SK-N-SH (cell line): ENCODE results near the gene LCP2. TPM values are rescaled to one million over a fixed set of nuclear protein-coding genes. Genes with fewer than 3 reads are reported as not detected.

Source experiments
- CTCF ChIA-PET: fragments of 300-600, 350-600 bp; formaldehyde crosslinking; extraction: SDS; loops from one replicate; lab custom pipeline; 2021; lab: Yijun Ruan, JAX
- POLR2A ChIA-PET: fragments of 350-600 bp; sonication (Branson Sonifier 250); formaldehyde crosslinking; extraction: SDS; loops from one replicate; lab custom pipeline; 2020; ENCODE audit warnings: antibody characterized with exemption, inconsistent platforms; lab: Yijun Ruan, JAX
- DNase-seq: peaks from one replicate; pipeline ENCODE4 v3.0.0; 2012
- H2AFZ ChIP-seq: fragments of 200-600 bp; sonication (generic); 2 replicates; pipeline ENCODE4 v1.8.1; 2016; ENCODE audit warnings: antibody characterized with exemption, mild to moderate bottlenecking, low read depth
- H3F3A ChIP-seq: fragments of 200-600 bp; sonication (generic); replicated peaks from 2 replicates; pipeline ENCODE3; 2016; ENCODE audit warnings: antibody characterized with exemption, mild to moderate bottlenecking; ENCODE audit not compliant: insufficient read depth
- H3K27ac ChIP-seq, 2 experiments: fragments of 200-500 bp in 1 of 2; fragments of 200-600 bp in 1 of 2; sonication (Bioruptor generic) in 1 of 2; sonication (generic), shearing (Covaris generic) in 1 of 2; 2 replicates each; pipeline versions ENCODE4 v1.5.1 to v1.6.1; 2014 to 2016; ENCODE audit warnings: low read depth in 2 of 2, inconsistent platforms in 1 of 2, low read length in 1 of 2, mild to moderate bottlenecking in 1 of 2, mixed read lengths in 1 of 2
- H3K27me3 ChIP-seq: fragments of 200-600 bp; sonication (generic), shearing (Covaris generic); 2 replicates; pipeline ENCODE4 v1.6.1; 2016; ENCODE audit warnings: mixed run types; ENCODE audit not compliant: insufficient read depth
- H3K36me3 ChIP-seq, 2 experiments: fragments of 200-500 bp in 1 of 2; fragments of 200-600 bp in 1 of 2; sonication (Bioruptor generic) in 1 of 2; sonication (generic) in 1 of 2; replicated peaks in 1 of 2; 2 replicates each; pipeline versions ENCODE3 to v1.5.1; 2014 to 2016; ENCODE audit warnings: low read length in 1 of 2, mild to moderate bottlenecking in 1 of 2; ENCODE audit not compliant: insufficient read depth in 2 of 2, control insufficient read depth in 1 of 2
- H3K4me1 ChIP-seq, 2 experiments: fragments of 200-500 bp in 1 of 2; fragments of 200-600 bp in 1 of 2; sonication (Bioruptor generic) in 1 of 2; sonication (generic), shearing (Covaris generic) in 1 of 2; 2 replicates each; pipeline versions ENCODE4 v1.5.1 to v1.6.1; 2014 to 2016; ENCODE audit warnings: low read depth in 1 of 2, low read length in 1 of 2, mixed run types in 1 of 2; ENCODE audit not compliant: insufficient read depth in 2 of 2, control insufficient read depth in 1 of 2
- H3K4me2 ChIP-seq: fragments of 200-600 bp; sonication (generic), shearing (Covaris generic); 2 replicates; pipeline ENCODE4 v1.6.1; 2017; ENCODE audit warnings: mixed run types
- H3K4me3 ChIP-seq, 2 experiments: fragments of 200-500 bp in 1 of 2; fragments of 200-600 bp in 1 of 2; sonication (Bioruptor generic) in 1 of 2; sonication (generic), shearing (Covaris generic) in 1 of 2; 2 replicates each; pipeline versions ENCODE4 v1.5.1 to v1.8.1; 2014 to 2016; ENCODE audit warnings: low read depth in 2 of 2, inconsistent platforms in 1 of 2, low read length in 1 of 2, mild to moderate bottlenecking in 1 of 2, mixed read lengths in 1 of 2, moderate library complexity in 1 of 2
- H3K79me2 ChIP-seq: fragments of 200-600 bp; sonication (generic); 2 replicates; pipeline ENCODE4 v1.8.1; 2017; ENCODE audit warnings: mild to moderate bottlenecking; ENCODE audit not compliant: insufficient read depth
- H3K9ac ChIP-seq: fragments of 200-600 bp; sonication (generic); 2 replicates; pipeline ENCODE4 v1.6.1; 2017; ENCODE audit warnings: mixed run types
- H3K9me2 ChIP-seq: fragments of 200-600 bp; sonication (generic); 2 replicates; pipeline ENCODE4 v1.6.1; 2017; ENCODE audit warnings: mixed run types
- H3K9me3 ChIP-seq: fragments of 200-600 bp; sonication (generic); 2 replicates; pipeline ENCODE4 v1.6.1; 2017; ENCODE audit warnings: mixed run types, mild to moderate bottlenecking, moderate library complexity
- H4K20me1 ChIP-seq: fragments of 200-600 bp; sonication (generic); 2 replicates; pipeline ENCODE4 v1.6.1; 2017; ENCODE audit warnings: mild to moderate bottlenecking, mixed run types; ENCODE audit not compliant: insufficient read depth
- CHD2 ChIP-seq: fragments of 150-350 bp; IDR thresholded peaks from 2 replicates; pipeline ENCODE4 v1.6.1; 2018; ENCODE audit warnings: low read length; ENCODE audit not compliant: partially characterized antibody
- EZH2phosphoT487 ChIP-seq: fragments of 200-600 bp; sonication (generic); IDR thresholded peaks from 2 replicates; pipeline ENCODE4 v1.6.1; 2017; ENCODE audit warnings: low read depth, mixed run types, mild to moderate bottlenecking, antibody characterized with exemption, moderate library complexity, borderline replicate concordance
- FOXJ3 ChIP-seq: sonication (generic); formaldehyde crosslinking; IDR thresholded peaks from 2 replicates; pipeline ENCODE4 v1.5.1; 2020; ENCODE audit warnings: mild to moderate bottlenecking, missing genetic modification reagents
- FOXM1 ChIP-seq: IDR thresholded peaks from 2 replicates; pipeline ENCODE4 v1.4.0; 2012; ENCODE audit warnings: low read depth, mild to moderate bottlenecking
- GATA2 ChIP-seq: sonication (generic); formaldehyde crosslinking; IDR thresholded peaks from 2 replicates; pipeline ENCODE4 v1.5.0; 2020; ENCODE audit warnings: mild to moderate bottlenecking, missing genetic modification reagents
- IRF3 ChIP-seq: fragments of 150-350 bp; IDR thresholded peaks from 2 replicates; pipeline ENCODE4 v1.6.1; 2016; ENCODE audit warnings: mild to moderate bottlenecking, low read depth, low read length
- JUND ChIP-seq: IDR thresholded peaks from 2 replicates; pipeline ENCODE4 v1.4.0; 2012
- MAX ChIP-seq: IDR thresholded peaks from 2 replicates; pipeline ENCODE4 v1.4.0; 2012; ENCODE audit warnings: low read depth
- MEF2A ChIP-seq: IDR thresholded peaks from 2 replicates; pipeline ENCODE4 v1.4.0; 2012; ENCODE audit warnings: low read depth, borderline replicate concordance
- MXI1 ChIP-seq: IDR thresholded peaks from 2 replicates; pipeline ENCODE4 v1.6.1; 2012; ENCODE audit warnings: mild to moderate bottlenecking, low read depth, low read length, improper control_type of control experiment
- NFIC ChIP-seq: IDR thresholded peaks from 2 replicates; pipeline ENCODE4 v1.4.0; 2012; ENCODE audit warnings: borderline replicate concordance
- PBX3 ChIP-seq: IDR thresholded peaks from 2 replicates; pipeline ENCODE4; 2012
- RCOR1 ChIP-seq: fragments of 150-350 bp; IDR thresholded peaks from 2 replicates; pipeline ENCODE4 v1.6.1; 2017; ENCODE audit warnings: antibody characterized with exemption, low read length
- RFX5 ChIP-seq: IDR thresholded peaks from 2 replicates; pipeline ENCODE4 v1.6.1; 2012; ENCODE audit warnings: mild to moderate bottlenecking, improper control_type of control experiment, low read length
- TCF12 ChIP-seq: IDR thresholded peaks from 2 replicates; pipeline ENCODE4 v1.4.0; 2012
- TEAD4 ChIP-seq: IDR thresholded peaks from 2 replicates; pipeline ENCODE4 v1.4.0; 2012; ENCODE audit warnings: mild to moderate bottlenecking, borderline replicate concordance; ENCODE audit not compliant: insufficient read depth
- USF1 ChIP-seq: IDR thresholded peaks from 2 replicates; pipeline ENCODE4 v1.4.0; 2012; ENCODE audit warnings: low read depth, borderline replicate concordance
- USF2 ChIP-seq: fragments of 150-350 bp; IDR thresholded peaks from 2 replicates; pipeline ENCODE4 v1.6.1; 2017; ENCODE audit warnings: antibody characterized with exemption, low read length, low read depth, borderline replicate concordance
- YY1 ChIP-seq: IDR thresholded peaks from 2 replicates; pipeline ENCODE4 v1.4.0; 2012; ENCODE audit warnings: low read depth, mild to moderate bottlenecking
- ZBTB33 ChIP-seq: IDR thresholded peaks from 2 replicates; pipeline ENCODE4 v1.4.0; 2012; ENCODE audit warnings: low read depth, borderline replicate concordance
- WGBS: methylation state at CpG from one replicate; pipeline ENCODE4 v1.1.6; 2017; ENCODE audit warnings: low lambda C conversion rate; 5-methylcytosine and 5-hydroxymethylcytosine counted together
- polyA plus RNA-seq, 3 experiments: library from polyadenylated mRNA; depleted of rRNA; stranded (reverse); fragments of >200 nt; gene quantifications; 2 replicates each; pipeline ENCODE4 v1.2.3, GENCODE V29; 2012

Gene LCP2
- polyA plus RNA-seq, 1 of the 3 experiments (the other 2 are of a cell fraction): not detected

GRCh38 chr5:170308686-170309085, 11.1 kb upstream of the LCP2 start:
- H3K9me3 ChIP-seq: no peaks in the 10 kb centered on the region
- no peaks in the 10 kb centered on the region for H3F3A ChIP-seq
- 34% methylated on average over 2 of the region's 2 CpGs for WGBS
- TF ChIP-seq EZH2phosphoT487: no peak
- no peak for TF ChIP-seq GATA2
- no peak for TF ChIP-seq CHD2
- TF ChIP-seq MEF2A: no peak
- no peak for TF ChIP-seq FOXM1
- no peak for TF ChIP-seq NFIC
- no peak for TF ChIP-seq RFX5
- no peak for TF ChIP-seq TEAD4
- TF ChIP-seq JUND: no peak
- TF ChIP-seq MXI1: no peak
- no peak for TF ChIP-seq YY1
- no peak for TF ChIP-seq PBX3
- POLR2A ChIA-PET: no interaction called here
- no peaks in the 10 kb centered on the region for H3K36me3 ChIP-seq
- H3K9me2 ChIP-seq: no peaks in the 10 kb centered on the region
- CTCF ChIA-PET: no interaction called here
- H4K20me1 ChIP-seq: no peaks in the 10 kb centered on the region
- no peak overlapping the region for H2AFZ ChIP-seq
- H3K27me3 ChIP-seq: no peaks in the 10 kb centered on the region
- no peak overlapping the region for H3K4me3 ChIP-seq
- no peak overlapping the region for H3K4me2 ChIP-seq
- H3K9ac ChIP-seq: no peak overlapping the region
- DNase-seq: no peak
- peaks cover 0 to 14% of the 10 kb centered on the region in 2 experiments; a peak in 1 of 4 replicates for H3K4me1 ChIP-seq
- no peak overlapping the region for H3K27ac ChIP-seq
- H3K79me2 ChIP-seq: no peaks in the 10 kb centered on the region

GRCh38 chr5:170307575-170308465, 10.2 kb upstream of the LCP2 start:
- H2AFZ ChIP-seq: no peak overlapping the region
- H3K27ac ChIP-seq: no peak overlapping the region
- H3K9me2 ChIP-seq: no peaks in the 10 kb centered on the region
- H3F3A ChIP-seq: no peaks in the 10 kb centered on the region
- H3K27me3 ChIP-seq: no peaks in the 10 kb centered on the region
- H3K9ac ChIP-seq: no peak overlapping the region
- H4K20me1 ChIP-seq: no peaks in the 10 kb centered on the region
- H3K9me3 ChIP-seq: no peaks in the 10 kb centered on the region
- WGBS: 71% methylated on average over 15 of the region's 15 CpGs
- no peaks in the 10 kb centered on the region for H3K79me2 ChIP-seq
- peaks cover 0 to 13% of the 10 kb centered on the region in 2 experiments; a peak in 1 of 4 replicates for H3K4me1 ChIP-seq
- DNase-seq: no peak
- H3K4me3 ChIP-seq: no peak overlapping the region
- no peaks in the 10 kb centered on the region for H3K36me3 ChIP-seq
- CTCF ChIA-PET: interaction anchor here (0.5 kb wide), 1 partner anchor 47 kb away, joined by 3 read pairs; no protein-coding TSS in a partner anchor
- H3K4me2 ChIP-seq: no peak overlapping the region
- POLR2A ChIA-PET: no interaction called here
- no peak for TF ChIP-seq IRF3
- TF ChIP-seq ZBTB33: no peak
- TF ChIP-seq MXI1: no peak
- TF ChIP-seq RCOR1: no peak
- no peak for TF ChIP-seq JUND
- no peak for TF ChIP-seq MAX
- TF ChIP-seq USF2: no peak
- no peak for TF ChIP-seq TCF12
- TF ChIP-seq MEF2A: no peak
- no peak for TF ChIP-seq FOXJ3 (CRISPR knock-in tag)
- TF ChIP-seq GATA2: no peak
- TF ChIP-seq USF1: no peak
- TF ChIP-seq RFX5: no peak
